Midbrain (tissue), 1 donor: ENCODE data around the gene CRYGD.

Experiments
- DNase-seq: peaks from one replicate; lab custom pipeline; 2025; lab: John Stamatoyannopoulos, UW

The CRYGD gene

DNA sequence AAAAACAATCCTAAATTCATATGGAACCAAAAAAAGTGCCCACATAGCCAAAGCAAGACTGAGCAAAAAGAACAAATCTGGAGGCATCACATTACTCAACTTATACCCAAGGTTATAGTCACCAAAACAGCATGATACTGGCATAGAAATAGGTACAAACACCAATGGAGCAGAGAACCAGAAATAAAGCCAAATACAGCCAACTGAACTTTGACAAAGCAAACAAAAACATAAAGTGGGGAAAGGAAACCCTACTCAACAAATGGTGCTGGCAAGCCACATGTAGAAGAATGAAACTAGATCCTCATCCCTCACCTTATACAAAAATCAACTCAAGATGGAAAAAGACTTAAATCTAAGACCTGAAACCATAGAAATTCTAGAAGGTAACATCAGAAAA is 40.5 kb downstream of the CRYGD start:
- no peak for DNase-seq

DNA sequence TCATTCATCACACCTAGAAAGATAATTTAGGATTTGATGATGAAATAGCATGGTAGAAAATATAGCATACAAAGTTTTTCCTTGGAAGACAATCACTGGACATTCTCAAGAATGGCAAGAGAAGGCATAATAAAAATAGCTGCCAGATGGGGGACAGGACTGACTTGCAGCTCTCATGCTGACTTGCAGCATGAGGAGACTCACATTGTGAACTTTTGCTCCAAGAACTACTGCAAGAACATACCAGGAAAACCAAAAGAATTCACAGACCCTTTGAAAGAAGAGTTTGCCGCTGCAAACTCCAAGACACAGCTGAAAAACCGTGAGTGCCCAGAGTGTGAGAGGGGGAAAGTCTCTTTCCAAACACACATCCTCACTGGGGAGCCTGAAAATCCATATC is 47.0 kb downstream of the CRYGD start:
- DNase-seq, result no peak

DNA sequence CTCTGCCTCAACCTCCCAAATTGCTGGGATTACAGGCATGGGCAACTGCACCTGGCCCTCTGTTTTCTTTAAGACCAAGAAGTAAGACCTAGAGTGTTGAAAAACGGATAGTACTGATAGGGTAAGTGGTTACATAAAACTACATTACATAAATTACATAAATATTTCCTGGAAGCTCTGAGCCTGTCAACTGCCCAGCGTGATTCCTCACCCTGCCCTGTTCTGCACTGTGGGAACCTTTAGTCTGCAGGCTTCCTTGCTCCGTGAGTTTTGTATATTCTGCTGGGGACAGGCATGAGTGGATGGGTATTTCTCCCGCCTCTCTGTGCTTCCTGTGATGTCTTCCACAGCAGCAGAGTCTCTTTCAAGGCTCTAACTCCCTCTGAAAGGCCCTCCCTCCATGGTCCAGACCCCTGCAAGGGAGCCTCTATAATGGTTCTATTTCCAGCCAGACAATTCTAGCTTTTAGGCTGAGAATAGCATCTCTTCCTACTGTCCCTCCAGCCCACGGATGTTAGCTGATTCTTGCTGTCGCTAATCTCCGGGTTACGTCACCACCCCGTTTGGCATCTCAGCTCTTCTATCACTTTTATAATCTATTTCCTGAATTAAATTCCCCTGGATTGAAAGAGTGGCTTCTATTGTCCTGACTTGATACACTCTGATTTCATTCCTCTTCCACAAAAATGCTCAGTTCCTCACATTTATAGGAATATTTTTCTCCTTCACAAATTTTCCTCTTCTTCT is 49.5 kb downstream of the CRYGD start:
- no peak for DNase-seq

DNA sequence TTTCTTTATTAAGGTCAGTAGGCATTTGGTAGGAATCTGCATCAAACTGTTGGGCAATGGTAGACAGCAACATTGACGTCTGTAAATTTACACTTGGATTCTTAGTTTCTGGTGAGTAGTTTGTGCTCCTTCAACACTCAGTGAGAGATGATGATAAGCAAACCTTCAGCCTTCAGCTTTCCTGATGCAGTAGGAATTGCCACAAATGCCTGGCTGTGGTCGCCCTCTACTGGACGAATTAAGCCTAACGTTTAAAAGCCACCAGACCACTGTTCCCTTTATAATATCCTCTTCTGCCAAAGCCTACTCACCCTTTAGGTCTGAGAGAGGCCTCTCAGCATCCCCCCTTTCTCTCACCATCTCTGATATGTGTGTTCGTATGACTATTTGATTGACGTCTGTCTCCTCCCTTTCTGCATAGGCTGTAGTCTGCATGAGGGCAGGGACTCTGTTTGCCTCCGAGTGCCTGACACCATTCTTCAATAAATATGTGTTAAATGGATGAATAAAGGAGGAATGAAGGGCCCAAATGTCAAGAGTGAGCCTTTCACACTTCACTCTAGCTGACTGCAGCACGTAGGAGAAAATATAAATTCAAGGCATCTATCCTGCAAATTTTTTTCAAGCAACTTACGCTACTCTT is 52.0 kb downstream of the CRYGD start:
- DNase-seq, result peak; percentile 66
